ENCODE measurements around the gene CEBPG. TPM values are rescaled to one million over a fixed set of nuclear protein-coding genes. Genes with fewer than 3 reads are reported as not detected.

CEBPG gene
- total RNA-seq, 6 experiments from 2014 or later = 15.0 to 32.3 (median 27.1) TPM

GRCh38 chr19:33422369-33423180 is 49.1 kb downstream of the CEBPG start:
- intact Hi-C loops (cut with DNase I) = no loop called here
- H3K4me1 ChIP-seq = no peaks in the 10 kb centered on the region

GRCh38 chr19:33424181-33424580 is 50.7 kb downstream of the CEBPG start:
- DNase-seq = no peak
- no peak overlapping the region for H3K4me3 ChIP-seq
- H3K4me1 ChIP-seq = no peaks in the 10 kb centered on the region
- peaks cover 0 to 4% (median 0%) of the 10 kb centered on the region in 4 donors for H3K36me3 ChIP-seq
- H3K27ac ChIP-seq = no peak overlapping the region
- H3K9me3 ChIP-seq = no peaks in the 10 kb centered on the region
- H3K27me3 ChIP-seq = no peaks in the 10 kb centered on the region
- ATAC-seq = no peak
- TF ChIP-seq POLR2A (IDR thresholded peaks at IDR 0.05) (no peak), CTCF (IDR thresholded peaks at IDR 0.05) (no peak)
- intact Hi-C loops (cut with DNase I) = no loop called here
- WGBS (ENCODE audit: insufficient coverage, low coverage, low lambda C conversion rate, missing lambda C conversion rate) = 78% methylated on average over 4 of the region's 8 CpGs

More at GRCh38 chr19:33422369-33423180, 49.1 kb downstream of the CEBPG start:
- H3K9me3 ChIP-seq = no peaks in the 10 kb centered on the region
- no peaks in the 10 kb centered on the region for H3K27me3 ChIP-seq
- TF ChIP-seq POLR2A (IDR thresholded peaks at IDR 0.05) = no peak
- no peak for TF ChIP-seq CTCF (IDR thresholded peaks at IDR 0.05)
- H3K36me3 ChIP-seq = peaks cover 0 to 4% (median 0%) of the 10 kb centered on the region in 4 donors
- no peak for DNase-seq
- WGBS (ENCODE audit: insufficient coverage, low coverage, low lambda C conversion rate, missing lambda C conversion rate) = 96% methylated on average over 3 of the region's 3 CpGs
- no peak for ATAC-seq
- H3K27ac ChIP-seq = no peak overlapping the region
- no peak overlapping the region for H3K4me3 ChIP-seq

- no peaks in the 10 kb centered on the region for H3K27me3 ChIP-seq
- WGBS (ENCODE audit: insufficient coverage, low coverage, low lambda C conversion rate, missing lambda C conversion rate) = 87% methylated on average over 10 of the region's 24 CpGs
- H3K4me1 ChIP-seq = no peaks in the 10 kb centered on the region
- intact Hi-C loops (cut with DNase I) = no loop called here
- ATAC-seq (no peak), DNase-seq (peak; percentile 10 to 41 (median 38))
- no peak overlapping the region for H3K4me3 ChIP-seq
- no peaks in the 10 kb centered on the region for H3K36me3 ChIP-seq
- H3K27ac ChIP-seq = no peak overlapping the region
- H3K9me3 ChIP-seq = no peaks in the 10 kb centered on the region
- TF ChIP-seq CTCF (IDR thresholded peaks at IDR 0.05) = no peak
Observed at GRCh38 chr19:33426621-33427361, 53.3 kb downstream of the CEBPG start.

GRCh38 chr19:33427801-33428626 is 54.5 kb downstream of the CEBPG start:
- no peaks in the 10 kb centered on the region for H3K27me3 ChIP-seq
- ATAC-seq (no peak), DNase-seq (peak; percentile 8 to 36 (median 35))
- no peaks in the 10 kb centered on the region for H3K9me3 ChIP-seq
- no peaks in the 10 kb centered on the region for H3K4me1 ChIP-seq
- no peaks in the 10 kb centered on the region for H3K36me3 ChIP-seq
- WGBS (ENCODE audit: insufficient coverage, low coverage, low lambda C conversion rate, missing lambda C conversion rate) = 84% methylated on average over 14 of the region's 22 CpGs
- no peak for TF ChIP-seq CTCF (IDR thresholded peaks at IDR 0.05)
- no peak for TF ChIP-seq POLR2A (IDR thresholded peaks at IDR 0.05)
- intact Hi-C loops (cut with DNase I) = no loop called here
- H3K27ac ChIP-seq = no peak overlapping the region
- no peak overlapping the region for H3K4me3 ChIP-seq
